Measurements from ENCODE around the gene ADGRD2.

- no peak for TF ChIP-seq POLR2A (IDR thresholded peaks at IDR 0.05)
- TF ChIP-seq, protein P1, sequence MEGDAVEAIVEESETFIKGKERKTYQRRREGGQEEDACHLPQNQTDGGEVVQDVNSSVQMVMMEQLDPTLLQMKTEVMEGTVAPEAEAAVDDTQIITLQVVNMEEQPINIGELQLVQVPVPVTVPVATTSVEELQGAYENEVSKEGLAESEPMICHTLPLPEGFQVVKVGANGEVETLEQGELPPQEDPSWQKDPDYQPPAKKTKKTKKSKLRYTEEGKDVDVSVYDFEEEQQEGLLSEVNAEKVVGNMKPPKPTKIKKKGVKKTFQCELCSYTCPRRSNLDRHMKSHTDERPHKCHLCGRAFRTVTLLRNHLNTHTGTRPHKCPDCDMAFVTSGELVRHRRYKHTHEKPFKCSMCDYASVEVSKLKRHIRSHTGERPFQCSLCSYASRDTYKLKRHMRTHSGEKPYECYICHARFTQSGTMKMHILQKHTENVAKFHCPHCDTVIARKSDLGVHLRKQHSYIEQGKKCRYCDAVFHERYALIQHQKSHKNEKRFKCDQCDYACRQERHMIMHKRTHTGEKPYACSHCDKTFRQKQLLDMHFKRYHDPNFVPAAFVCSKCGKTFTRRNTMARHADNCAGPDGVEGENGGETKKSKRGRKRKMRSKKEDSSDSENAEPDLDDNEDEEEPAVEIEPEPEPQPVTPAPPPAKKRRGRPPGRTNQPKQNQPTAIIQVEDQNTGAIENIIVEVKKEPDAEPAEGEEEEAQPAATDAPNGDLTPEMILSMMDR (IDR thresholded peaks at IDR 0.05) = no peak
Observed at GRCh38 chr9:124485201-124485600, 35.0 kb downstream of the ADGRD2 start.

Measured in testis (tissue), 2 donors.